ENCODE data around the gene JAK1. TPM values are rescaled to one million over a fixed set of nuclear protein-coding genes. Genes with fewer than 3 reads are reported as not detected.

Gene JAK1
- total RNA-seq, 4 donors from 2014 or later, result 59.7 to 92.7 (median 64.1) TPM

DNA sequence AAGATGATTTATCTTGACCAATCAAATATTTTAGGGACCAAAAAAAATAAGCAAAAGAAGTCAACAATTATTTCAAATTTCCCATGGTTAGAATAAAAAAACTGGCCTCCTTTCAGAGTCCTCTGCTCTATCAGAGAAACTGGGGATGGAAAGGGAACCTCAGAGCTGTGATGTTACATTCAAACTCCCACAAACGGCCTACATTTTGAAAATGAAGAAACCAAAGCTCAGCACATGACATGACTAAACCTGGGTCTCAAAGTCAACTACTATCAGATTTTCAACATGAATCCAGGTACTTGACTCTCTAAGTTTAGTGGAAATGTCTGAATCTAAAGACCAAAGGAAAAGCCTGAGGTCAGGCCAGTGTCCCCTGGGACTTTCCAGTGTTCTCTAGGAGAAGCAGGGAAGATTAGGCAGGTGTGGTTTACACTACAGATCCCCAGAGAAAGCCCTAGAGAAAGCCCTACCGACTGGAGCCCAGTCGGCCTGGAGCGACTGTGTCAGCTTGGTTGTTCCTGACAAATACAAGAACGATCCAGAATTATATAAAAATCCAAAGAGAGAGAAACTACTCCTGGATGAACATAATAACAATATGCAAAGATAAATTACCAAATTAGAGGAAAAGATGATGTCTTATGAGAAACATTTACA lies 24.8 kb downstream of the JAK1 start:
- no peak for TF ChIP-seq POLR2A (IDR thresholded peaks at IDR 0.05)
- TF ChIP-seq, protein P1, sequence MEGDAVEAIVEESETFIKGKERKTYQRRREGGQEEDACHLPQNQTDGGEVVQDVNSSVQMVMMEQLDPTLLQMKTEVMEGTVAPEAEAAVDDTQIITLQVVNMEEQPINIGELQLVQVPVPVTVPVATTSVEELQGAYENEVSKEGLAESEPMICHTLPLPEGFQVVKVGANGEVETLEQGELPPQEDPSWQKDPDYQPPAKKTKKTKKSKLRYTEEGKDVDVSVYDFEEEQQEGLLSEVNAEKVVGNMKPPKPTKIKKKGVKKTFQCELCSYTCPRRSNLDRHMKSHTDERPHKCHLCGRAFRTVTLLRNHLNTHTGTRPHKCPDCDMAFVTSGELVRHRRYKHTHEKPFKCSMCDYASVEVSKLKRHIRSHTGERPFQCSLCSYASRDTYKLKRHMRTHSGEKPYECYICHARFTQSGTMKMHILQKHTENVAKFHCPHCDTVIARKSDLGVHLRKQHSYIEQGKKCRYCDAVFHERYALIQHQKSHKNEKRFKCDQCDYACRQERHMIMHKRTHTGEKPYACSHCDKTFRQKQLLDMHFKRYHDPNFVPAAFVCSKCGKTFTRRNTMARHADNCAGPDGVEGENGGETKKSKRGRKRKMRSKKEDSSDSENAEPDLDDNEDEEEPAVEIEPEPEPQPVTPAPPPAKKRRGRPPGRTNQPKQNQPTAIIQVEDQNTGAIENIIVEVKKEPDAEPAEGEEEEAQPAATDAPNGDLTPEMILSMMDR (IDR thresholded peaks at IDR 0.05), result no peak
- Histone ChIP-seq H3K4me3 (no peak overlapping the region), H3K36me3 (no peaks in the 10 kb centered on the region), H3K27ac (no peak overlapping the region), H3K27me3 (no peaks in the 10 kb centered on the region), H3K9me3 (no peaks in the 10 kb centered on the region), H3K4me1 (peaks cover 0 to 59% (median 7%) of the 10 kb centered on the region in 3 donors)
- no peak for DNase-seq
- WGBS, 2 donors, result 79 to 84% methylated on average over 5 of the region's 5 CpGs
- intact Hi-C loops (cut with DNase I), result no loop called here

DNA sequence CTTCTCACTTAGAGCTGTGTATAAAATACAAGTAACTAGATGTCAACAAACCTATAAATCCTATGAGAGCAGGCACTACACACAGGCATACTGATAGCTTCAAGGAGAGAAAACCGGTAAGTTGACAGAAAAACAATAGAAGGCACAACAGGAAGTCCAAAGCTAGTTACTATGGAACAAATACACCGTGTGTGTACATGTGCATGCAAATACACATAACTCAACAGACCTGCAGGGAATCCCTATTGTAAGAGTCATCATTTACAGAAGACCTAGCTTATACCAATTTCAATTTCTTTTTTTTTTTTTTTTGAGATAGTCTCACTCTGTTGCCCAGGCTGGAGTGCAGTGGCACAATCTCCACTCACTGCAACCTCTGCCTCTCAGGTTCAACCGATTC lies 26.3 kb downstream of the JAK1 start:
- 67 to 71% methylated on average over 3 of the region's 3 CpGs for WGBS, 2 donors
- intact Hi-C loops (cut with DNase I), result no loop called here

DNA sequence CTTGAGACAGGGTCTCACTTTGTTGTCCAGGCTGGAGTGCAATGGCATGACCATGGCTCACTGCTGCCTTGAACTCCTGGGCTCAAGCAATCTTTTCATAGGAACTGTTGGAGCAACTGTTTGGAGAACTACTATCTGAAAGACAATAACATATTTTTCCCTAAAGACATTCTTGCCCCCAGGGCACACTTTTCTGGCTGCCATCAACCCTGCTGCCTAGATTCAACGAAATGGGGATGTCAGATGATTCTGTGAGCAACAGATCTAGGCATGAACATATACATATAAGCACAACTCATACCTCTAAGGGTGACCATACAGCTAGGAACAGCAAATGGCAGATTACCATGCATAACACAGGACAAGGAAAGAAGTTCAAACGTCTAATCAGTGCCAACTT lies 27.4 kb downstream of the JAK1 start:
- intact Hi-C loops (cut with DNase I), result no loop called here
- no peak for TF ChIP-seq POLR2A (IDR thresholded peaks at IDR 0.05)
- TF ChIP-seq, protein P1 (IDR thresholded peaks at IDR 0.05), result no peak
- Histone ChIP-seq H3K4me3 (no peak overlapping the region), H3K27ac (no peak overlapping the region), H3K9me3 (no peaks in the 10 kb centered on the region), H3K27me3 (no peaks in the 10 kb centered on the region), H3K4me1 (peaks cover 0 to 78% (median 26%) of the 10 kb centered on the region in 3 donors), H3K36me3 (no peaks in the 10 kb centered on the region)
- no peak for DNase-seq
- WGBS, 2 donors, result 27 to 38% methylated on average over 2 of the region's 2 CpGs

More for the DNA sequence above, 26.3 kb downstream of the JAK1 start:
- DNase-seq, result no peak
- Histone ChIP-seq H3K27me3 (no peaks in the 10 kb centered on the region), H3K36me3 (no peaks in the 10 kb centered on the region), H3K9me3 (no peaks in the 10 kb centered on the region), H3K4me1 (peaks cover 0 to 71% (median 18%) of the 10 kb centered on the region in 3 donors), H3K27ac (no peak overlapping the region), H3K4me3 (no peak overlapping the region)
- TF ChIP-seq POLR2A (IDR thresholded peaks at IDR 0.05), result no peak
- TF ChIP-seq, protein P1 (IDR thresholded peaks at IDR 0.05), result no peak

DNA sequence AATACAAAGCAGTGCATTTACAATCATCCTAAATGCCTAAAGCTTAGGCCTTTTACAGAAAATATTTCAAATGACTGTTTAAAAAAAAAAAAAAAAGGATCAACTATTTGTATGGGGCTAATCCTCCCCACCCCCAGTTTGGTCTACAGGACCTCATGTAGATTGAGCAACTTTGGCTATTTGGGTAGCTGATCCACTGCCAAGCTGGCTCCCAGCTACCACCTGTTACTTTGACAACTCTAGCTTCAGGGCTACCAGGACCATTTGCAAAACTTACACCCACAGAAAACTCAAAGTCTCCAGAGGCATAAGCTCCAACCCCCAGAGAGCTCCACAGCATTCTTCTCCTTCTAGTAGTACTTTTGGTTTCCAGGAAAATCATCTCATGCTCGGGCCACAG lies 29.4 kb downstream of the JAK1 start:
- TF ChIP-seq, protein P1 (IDR thresholded peaks at IDR 0.05), result no peak
- no peak for TF ChIP-seq POLR2A (IDR thresholded peaks at IDR 0.05)
- peaks cover 0 to 81% (median 34%) of the 10 kb centered on the region in 3 donors for H3K4me1 ChIP-seq
- WGBS, 2 donors, result 57 to 100% methylated on average over 1 of the region's 1 CpG

DNA sequence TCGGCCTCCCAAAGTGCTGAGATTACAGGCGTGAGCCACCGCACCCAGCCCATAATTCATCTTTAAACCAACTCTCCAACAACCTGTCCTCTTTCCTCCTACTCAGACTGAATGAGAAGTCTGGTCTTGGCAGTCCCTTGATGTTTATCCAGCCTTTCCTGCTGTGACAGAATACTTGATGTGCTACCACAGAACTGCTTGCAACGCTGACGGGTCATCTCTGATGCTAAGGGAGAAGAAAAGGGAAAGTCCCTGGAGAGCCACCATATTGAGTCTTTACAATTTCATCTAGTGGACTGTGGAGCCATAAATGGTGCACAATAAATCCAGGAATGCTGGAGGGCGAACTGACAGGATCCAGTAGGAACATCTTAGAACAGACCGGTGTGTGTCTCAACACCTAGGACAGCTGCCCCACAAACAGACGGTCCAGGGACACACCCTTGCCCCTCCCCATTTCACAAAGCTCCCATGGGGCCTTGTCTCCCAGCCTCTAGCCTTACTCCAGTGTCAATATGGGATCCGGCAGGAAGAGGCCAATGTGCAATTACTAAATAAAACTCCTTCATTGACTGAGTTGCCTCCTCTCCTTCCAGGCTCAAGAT lies 30.7 kb downstream of the JAK1 start:
- H3K27ac ChIP-seq, result peak overlapping the region in 2 of 4 donors; percentile 71 to 85
- no peak for TF ChIP-seq POLR2A (IDR thresholded peaks at IDR 0.05)
- TF ChIP-seq, protein P1 (IDR thresholded peaks at IDR 0.05), result no peak
- peaks cover 0 to 6% (median 0%) of the 10 kb centered on the region in 3 donors for H3K9me3 ChIP-seq
- intact Hi-C loops (cut with DNase I), result no loop called here
- H3K36me3 ChIP-seq, result no peaks in the 10 kb centered on the region
- DNase-seq, result no peak
- no peaks in the 10 kb centered on the region for H3K27me3 ChIP-seq
- H3K4me1 ChIP-seq, result peaks cover 0 to 70% (median 34%) of the 10 kb centered on the region in 3 donors
- H3K4me3 ChIP-seq, result no peak overlapping the region
- WGBS, 2 donors, result 69 to 75% methylated on average over 9 of the region's 9 CpGs

More for the DNA sequence above, 29.4 kb downstream of the JAK1 start:
- Histone ChIP-seq H3K27ac (no peak overlapping the region), H3K27me3 (no peaks in the 10 kb centered on the region), H3K36me3 (no peaks in the 10 kb centered on the region), H3K9me3 (no peaks in the 10 kb centered on the region), H3K4me3 (no peak overlapping the region)
- intact Hi-C loops (cut with DNase I), result no loop called here
- DNase-seq, result no peak
